SK-N-SH treated with all-trans-retinoic acid at 6 μM for 48 hours (cell line): ENCODE results near the gene PRKAR1B.

Experiments used
- ATAC-seq: fragments of 200-7000 bp; cut with Tn5 transposase; 3 replicates; pipeline ENCODE4 v1.9.1; 2020; ENCODE audit warnings: mild to moderate bottlenecking, moderate library complexity
- ARNTL ChIP-seq: fragments of 450-650 bp; formaldehyde crosslinking; IDR thresholded peaks from 2 replicates; pipeline ENCODE4 v1.5.0; 2020; ENCODE audit warnings: low read depth, mild to moderate bottlenecking, moderate library complexity, borderline replicate concordance
- BACH2 ChIP-seq: fragments of 250-450 bp; sonication (Bioruptor Pico); IDR thresholded peaks from 2 replicates; pipeline ENCODE4 v1.9.0; 2021; ENCODE audit warnings: mild to moderate bottlenecking, borderline replicate concordance
- CSDC2 ChIP-seq: fragments of 250-450 bp; sonication (Bioruptor Pico); IDR thresholded peaks from 2 replicates; pipeline ENCODE4 v1.5.0; 2020; ENCODE audit warnings: mild to moderate bottlenecking, moderate library complexity
- ESRRG ChIP-seq: fragments of 250-450 bp; sonication (Bioruptor Pico); IDR thresholded peaks from 2 replicates; pipeline ENCODE4 v1.6.1; 2021; ENCODE audit warnings: mild to moderate bottlenecking
- GLIS3 ChIP-seq: fragments of 250-450 bp; sonication (Bioruptor Pico); IDR thresholded peaks from 2 replicates; pipeline ENCODE4 v1.5.0; 2020; ENCODE audit warnings: mild to moderate bottlenecking, moderate library complexity
- ISL1 ChIP-seq: fragments of 250-450 bp; sonication (Bioruptor Pico); IDR thresholded peaks from 2 replicates; pipeline ENCODE4 v2.1.2; 2022; ENCODE audit warnings: mild to moderate bottlenecking, moderate library complexity
- OSR1 ChIP-seq: fragments of 250-450 bp; sonication (Bioruptor Pico); IDR thresholded peaks from 2 replicates; pipeline ENCODE4 v1.8.0; 2022; ENCODE audit warnings: moderate library complexity, mild to moderate bottlenecking, inconsistent platforms
- PPARA ChIP-seq: fragments of 250-450 bp; sonication (Bioruptor Pico); IDR thresholded peaks from 2 replicates; pipeline ENCODE4 v1.5.0; 2020; ENCODE audit warnings: mild to moderate bottlenecking, borderline replicate concordance
- TCF4 ChIP-seq: fragments of 250-450 bp; sonication (Bioruptor Pico); IDR thresholded peaks from 2 replicates; pipeline ENCODE4 v1.8.0; 2021; ENCODE audit warnings: mild to moderate bottlenecking, moderate library complexity, borderline replicate concordance
- TOX ChIP-seq: fragments of 250-450 bp; sonication (Bioruptor Pico); IDR thresholded peaks from 2 replicates; pipeline ENCODE4 v1.8.0; 2021; ENCODE audit warnings: mild to moderate bottlenecking, moderate library complexity, borderline replicate concordance
- ZC3H10 ChIP-seq: fragments of 250-450 bp; sonication (Bioruptor Pico); IDR thresholded peaks from 2 replicates; pipeline ENCODE4 v1.5.1; 2021; ENCODE audit warnings: mild to moderate bottlenecking, moderate library complexity
- ZFP3 ChIP-seq: fragments of 250-450 bp; sonication (Bioruptor Pico); IDR thresholded peaks from 2 replicates; pipeline ENCODE4 v1.5.0; 2020; ENCODE audit warnings: mild to moderate bottlenecking, moderate library complexity
- ZNF70 ChIP-seq: fragments of 450-650 bp; formaldehyde crosslinking; IDR thresholded peaks from 2 replicates; pipeline ENCODE4 v1.5.0; 2020; ENCODE audit warnings: mild to moderate bottlenecking, moderate library complexity
- TF ChIP-seq, protein P1 (sequence below): fragments of 250-450 bp; sonication (Bioruptor Pico); IDR thresholded peaks from 2 replicates; pipeline ENCODE4 v1.5.0; 2020; ENCODE audit warnings: mild to moderate bottlenecking, moderate library complexity
- TF ChIP-seq, protein P2 (sequence below): fragments of 250-450 bp; sonication (Bioruptor Pico); IDR thresholded peaks from 2 replicates; pipeline ENCODE4 v1.8.0; 2021; ENCODE audit warnings: low read depth, mild to moderate bottlenecking, moderate library complexity, borderline replicate concordance
- TF ChIP-seq, protein P3 (sequence below): fragments of 250-450 bp; sonication (Bioruptor Pico); IDR thresholded peaks from 2 replicates; pipeline ENCODE4 v1.5.1; 2020; ENCODE audit warnings: low read depth, mild to moderate bottlenecking, moderate library complexity

PRKAR1B gene

DNA sequence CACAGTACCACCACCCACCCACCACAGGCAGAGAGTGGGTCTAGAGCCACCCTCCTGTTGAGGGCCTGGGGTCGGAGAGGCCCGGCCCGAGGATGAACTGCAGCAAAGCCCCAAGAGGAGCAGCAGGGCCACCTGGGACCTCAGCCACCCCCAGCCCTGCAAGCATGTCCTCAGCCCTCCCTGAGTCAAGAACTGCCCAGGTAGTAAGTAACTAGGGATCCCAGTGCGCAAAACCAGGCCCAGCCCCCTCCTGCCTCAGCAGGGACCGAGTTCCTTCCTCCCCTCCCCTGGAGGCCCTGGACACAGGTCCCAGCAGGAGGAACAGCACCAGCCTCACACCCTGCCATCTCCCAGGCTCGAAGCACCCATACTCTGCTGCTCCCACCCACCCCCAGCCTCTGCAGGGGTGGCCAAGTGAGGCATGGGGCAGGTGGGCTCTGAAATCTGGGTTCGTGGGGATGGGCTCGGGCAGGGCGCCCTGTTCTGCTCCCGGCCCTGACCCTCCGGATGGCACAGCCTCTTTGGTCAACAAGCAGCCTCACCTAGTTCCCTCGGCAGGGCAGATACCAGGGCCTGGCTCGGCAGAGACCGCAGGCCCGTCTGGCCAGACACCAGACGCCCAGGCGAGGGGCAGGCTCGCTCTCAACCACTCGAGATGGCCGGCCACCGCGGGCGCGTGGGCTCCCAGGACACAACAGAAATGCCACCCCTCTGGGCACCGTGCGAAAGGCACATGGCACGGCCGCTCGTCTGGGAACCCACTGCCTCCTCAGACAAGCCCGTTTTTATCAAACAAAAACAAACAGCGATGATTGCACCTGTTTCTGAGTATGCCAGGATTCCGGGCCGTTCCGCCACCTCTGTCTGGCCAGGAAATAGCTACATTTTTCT is 222.6 kb downstream of the PRKAR1B start:
- no peak; the same call in 2 of the 3 replicates for ATAC-seq
- TF ChIP-seq OSR1 = no peak
- TF ChIP-seq, protein P1, sequence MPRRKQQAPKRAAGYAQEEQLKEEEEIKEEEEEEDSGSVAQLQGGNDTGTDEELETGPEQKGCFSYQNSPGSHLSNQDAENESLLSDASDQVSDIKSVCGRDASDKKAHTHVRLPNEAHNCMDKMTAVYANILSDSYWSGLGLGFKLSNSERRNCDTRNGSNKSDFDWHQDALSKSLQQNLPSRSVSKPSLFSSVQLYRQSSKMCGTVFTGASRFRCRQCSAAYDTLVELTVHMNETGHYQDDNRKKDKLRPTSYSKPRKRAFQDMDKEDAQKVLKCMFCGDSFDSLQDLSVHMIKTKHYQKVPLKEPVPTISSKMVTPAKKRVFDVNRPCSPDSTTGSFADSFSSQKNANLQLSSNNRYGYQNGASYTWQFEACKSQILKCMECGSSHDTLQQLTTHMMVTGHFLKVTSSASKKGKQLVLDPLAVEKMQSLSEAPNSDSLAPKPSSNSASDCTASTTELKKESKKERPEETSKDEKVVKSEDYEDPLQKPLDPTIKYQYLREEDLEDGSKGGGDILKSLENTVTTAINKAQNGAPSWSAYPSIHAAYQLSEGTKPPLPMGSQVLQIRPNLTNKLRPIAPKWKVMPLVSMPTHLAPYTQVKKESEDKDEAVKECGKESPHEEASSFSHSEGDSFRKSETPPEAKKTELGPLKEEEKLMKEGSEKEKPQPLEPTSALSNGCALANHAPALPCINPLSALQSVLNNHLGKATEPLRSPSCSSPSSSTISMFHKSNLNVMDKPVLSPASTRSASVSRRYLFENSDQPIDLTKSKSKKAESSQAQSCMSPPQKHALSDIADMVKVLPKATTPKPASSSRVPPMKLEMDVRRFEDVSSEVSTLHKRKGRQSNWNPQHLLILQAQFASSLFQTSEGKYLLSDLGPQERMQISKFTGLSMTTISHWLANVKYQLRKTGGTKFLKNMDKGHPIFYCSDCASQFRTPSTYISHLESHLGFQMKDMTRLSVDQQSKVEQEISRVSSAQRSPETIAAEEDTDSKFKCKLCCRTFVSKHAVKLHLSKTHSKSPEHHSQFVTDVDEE (CRISPR knock-in tag) = no peak
- TF ChIP-seq ISL1 (CRISPR knock-in tag) = no peak
- TF ChIP-seq, all 23 proteins: peak for 0

DNA sequence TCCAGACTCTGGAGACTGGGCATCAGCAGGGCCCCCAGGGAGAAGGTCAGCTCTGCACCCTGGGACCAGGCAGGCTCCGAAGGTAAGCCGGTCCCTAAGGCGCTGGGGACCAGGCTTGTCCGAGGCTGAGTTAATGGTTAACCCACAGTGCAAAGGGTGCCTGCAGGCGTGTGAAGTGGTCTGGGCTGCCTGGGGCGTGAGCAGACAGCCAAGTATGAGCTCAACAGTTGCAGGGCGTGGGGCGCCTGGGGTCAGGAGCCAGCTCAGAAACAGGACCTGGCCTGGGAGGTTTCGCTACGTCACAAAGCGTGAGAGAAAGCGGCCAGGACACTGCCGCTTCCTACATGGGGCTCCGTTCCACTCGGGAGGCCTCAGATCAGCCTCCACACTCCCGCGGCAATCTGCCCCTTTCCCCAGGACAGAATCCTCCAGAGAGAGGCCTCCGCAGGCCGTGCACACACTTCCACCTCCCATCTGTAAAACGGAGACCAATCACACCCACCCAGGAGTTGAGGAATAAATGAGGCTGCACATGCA is 223.4 kb downstream of the PRKAR1B start:
- no peak for ATAC-seq
- no peak for TF ChIP-seq ZC3H10
- no peak for TF ChIP-seq GLIS3 (CRISPR knock-in tag)
- TF ChIP-seq ZFP3 (CRISPR knock-in tag) = no peak
- TF ChIP-seq ISL1 (CRISPR knock-in tag) = no peak
- TF ChIP-seq ESRRG (CRISPR knock-in tag) = no peak
- TF ChIP-seq, protein P2, sequence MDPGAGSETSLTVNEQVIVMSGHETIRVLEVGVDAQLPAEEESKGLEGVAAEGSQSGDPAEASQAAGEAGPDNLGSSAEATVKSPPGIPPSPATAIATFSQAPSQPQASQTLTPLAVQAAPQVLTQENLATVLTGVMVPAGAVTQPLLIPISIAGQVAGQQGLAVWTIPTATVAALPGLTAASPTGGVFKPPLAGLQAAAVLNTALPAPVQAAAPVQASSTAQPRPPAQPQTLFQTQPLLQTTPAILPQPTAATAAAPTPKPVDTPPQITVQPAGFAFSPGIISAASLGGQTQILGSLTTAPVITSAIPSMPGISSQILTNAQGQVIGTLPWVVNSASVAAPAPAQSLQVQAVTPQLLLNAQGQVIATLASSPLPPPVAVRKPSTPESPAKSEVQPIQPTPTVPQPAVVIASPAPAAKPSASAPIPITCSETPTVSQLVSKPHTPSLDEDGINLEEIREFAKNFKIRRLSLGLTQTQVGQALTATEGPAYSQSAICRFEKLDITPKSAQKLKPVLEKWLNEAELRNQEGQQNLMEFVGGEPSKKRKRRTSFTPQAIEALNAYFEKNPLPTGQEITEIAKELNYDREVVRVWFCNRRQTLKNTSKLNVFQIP (CRISPR knock-in tag) = no peak
- TF ChIP-seq ZNF70 (CRISPR knock-in tag) = no peak
- no peak for TF ChIP-seq CSDC2
- TF ChIP-seq TCF4 (CRISPR knock-in tag) = no peak

DNA sequence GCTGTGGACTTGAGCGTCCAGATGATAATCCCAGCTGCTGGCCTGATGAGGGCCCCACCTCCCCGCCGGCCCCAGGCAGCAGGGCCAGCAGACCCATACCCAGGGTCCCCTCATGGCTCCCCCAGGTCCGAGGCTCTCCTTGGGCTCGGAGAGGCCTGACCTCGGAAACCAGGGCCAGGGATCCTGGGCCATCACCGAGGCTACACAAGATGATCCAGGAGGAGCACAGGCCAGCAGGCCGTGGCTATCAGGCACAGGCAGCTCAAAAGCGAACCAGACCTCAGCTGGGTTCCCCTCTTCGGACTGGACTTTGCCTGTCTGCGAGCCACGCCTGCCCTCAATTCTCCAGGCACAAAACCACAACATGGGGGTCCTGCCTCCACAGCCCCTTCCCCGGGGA is 224.8 kb downstream of the PRKAR1B start:
- TF ChIP-seq, protein P3, sequence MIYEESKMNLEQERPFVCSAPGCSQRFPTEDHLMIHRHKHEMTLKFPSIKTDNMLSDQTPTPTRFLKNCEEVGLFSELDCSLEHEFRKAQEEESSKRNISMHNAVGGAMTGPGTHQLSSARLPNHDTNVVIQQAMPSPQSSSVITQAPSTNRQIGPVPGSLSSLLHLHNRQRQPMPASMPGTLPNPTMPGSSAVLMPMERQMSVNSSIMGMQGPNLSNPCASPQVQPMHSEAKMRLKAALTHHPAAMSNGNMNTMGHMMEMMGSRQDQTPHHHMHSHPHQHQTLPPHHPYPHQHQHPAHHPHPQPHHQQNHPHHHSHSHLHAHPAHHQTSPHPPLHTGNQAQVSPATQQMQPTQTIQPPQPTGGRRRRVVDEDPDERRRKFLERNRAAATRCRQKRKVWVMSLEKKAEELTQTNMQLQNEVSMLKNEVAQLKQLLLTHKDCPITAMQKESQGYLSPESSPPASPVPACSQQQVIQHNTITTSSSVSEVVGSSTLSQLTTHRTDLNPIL (CRISPR knock-in tag) = no peak
- no peak for TF ChIP-seq ZNF70 (CRISPR knock-in tag)
- TF ChIP-seq TOX (CRISPR knock-in tag) = no peak
- TF ChIP-seq TCF4 (CRISPR knock-in tag) = no peak
- no peak for TF ChIP-seq ZFP3 (CRISPR knock-in tag)
- no peak for TF ChIP-seq ARNTL
- TF ChIP-seq, protein P1 (CRISPR knock-in tag) = no peak
- TF ChIP-seq BACH2 = no peak
- ATAC-seq = no peak

DNA sequence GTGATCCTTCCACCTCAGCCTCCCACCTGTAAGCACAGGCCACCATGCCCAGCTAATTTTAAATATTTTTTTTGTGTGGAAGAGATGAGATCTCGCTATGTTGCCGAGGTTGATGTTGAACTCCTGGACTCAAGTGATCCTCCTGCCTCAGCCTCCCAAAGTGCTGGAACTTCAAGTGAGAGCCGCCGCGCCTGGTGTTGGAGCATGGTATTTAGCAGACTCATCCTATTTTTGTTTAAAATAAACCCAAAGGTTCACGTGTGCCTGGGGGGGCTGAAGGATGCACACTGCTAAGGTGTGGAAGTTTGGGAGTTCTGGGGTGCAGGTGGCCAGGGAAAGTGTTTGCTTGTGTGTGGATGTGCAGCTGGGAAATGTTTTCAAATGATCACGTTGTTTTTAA is 225.6 kb downstream of the PRKAR1B start:
- no peak for ATAC-seq
- no peak for TF ChIP-seq GLIS3 (CRISPR knock-in tag)
- TF ChIP-seq PPARA (CRISPR knock-in tag) = no peak
